GM12874 (cell line): ENCODE data around the gene COL11A1.

Experiments
- TF ChIP-seq, protein P1 (sequence below): IDR thresholded peaks from 2 replicates; pipeline ENCODE4 v1.5.1; 2011; ENCODE audit warnings: low read depth, mild to moderate bottlenecking, control low read depth, low read length, moderate library complexity; ENCODE audit not compliant: insufficient read depth

The COL11A1 gene

GRCh38 chr1:102857251-102857650 is 251.1 kb downstream of the COL11A1 start:
- TF ChIP-seq, protein P1, sequence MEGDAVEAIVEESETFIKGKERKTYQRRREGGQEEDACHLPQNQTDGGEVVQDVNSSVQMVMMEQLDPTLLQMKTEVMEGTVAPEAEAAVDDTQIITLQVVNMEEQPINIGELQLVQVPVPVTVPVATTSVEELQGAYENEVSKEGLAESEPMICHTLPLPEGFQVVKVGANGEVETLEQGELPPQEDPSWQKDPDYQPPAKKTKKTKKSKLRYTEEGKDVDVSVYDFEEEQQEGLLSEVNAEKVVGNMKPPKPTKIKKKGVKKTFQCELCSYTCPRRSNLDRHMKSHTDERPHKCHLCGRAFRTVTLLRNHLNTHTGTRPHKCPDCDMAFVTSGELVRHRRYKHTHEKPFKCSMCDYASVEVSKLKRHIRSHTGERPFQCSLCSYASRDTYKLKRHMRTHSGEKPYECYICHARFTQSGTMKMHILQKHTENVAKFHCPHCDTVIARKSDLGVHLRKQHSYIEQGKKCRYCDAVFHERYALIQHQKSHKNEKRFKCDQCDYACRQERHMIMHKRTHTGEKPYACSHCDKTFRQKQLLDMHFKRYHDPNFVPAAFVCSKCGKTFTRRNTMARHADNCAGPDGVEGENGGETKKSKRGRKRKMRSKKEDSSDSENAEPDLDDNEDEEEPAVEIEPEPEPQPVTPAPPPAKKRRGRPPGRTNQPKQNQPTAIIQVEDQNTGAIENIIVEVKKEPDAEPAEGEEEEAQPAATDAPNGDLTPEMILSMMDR: no peak

GRCh38 chr1:102853701-102854187 is 254.6 kb downstream of the COL11A1 start:
- TF ChIP-seq, protein P1: no peak

DNA sequence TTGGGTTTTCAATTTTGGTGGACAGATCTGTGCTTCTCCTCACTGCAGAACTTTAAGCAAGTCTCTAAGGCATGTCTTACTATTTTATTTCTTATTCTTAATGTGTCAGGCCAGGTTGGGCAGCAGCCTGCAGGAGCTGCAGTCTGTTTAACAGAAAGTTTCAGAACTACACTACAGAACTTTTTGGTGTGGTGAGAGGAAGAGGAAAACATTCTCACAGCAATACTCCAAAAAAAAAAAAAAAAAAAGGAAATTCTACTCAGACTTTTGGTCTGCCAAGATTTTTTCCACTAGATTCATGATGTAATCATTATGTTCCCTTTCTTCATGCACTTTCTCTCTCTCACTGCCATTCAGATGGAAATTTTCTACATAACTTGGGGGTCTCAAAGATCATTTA is 255.2 kb downstream of the COL11A1 start:
- TF ChIP-seq, protein P1: no peak

- TF ChIP-seq, protein P1: no peak
Measured at GRCh38 chr1:102852613-102853012, 255.7 kb downstream of the COL11A1 start.

GRCh38 chr1:102851616-102852015 is 256.7 kb downstream of the COL11A1 start:
- TF ChIP-seq, protein P1: no peak

GRCh38 chr1:102842606-102843005 is 265.7 kb downstream of the COL11A1 start:
- TF ChIP-seq, protein P1: no peak

GRCh38 chr1:102840741-102841140 is 267.6 kb downstream of the COL11A1 start:
- TF ChIP-seq, protein P1: no peak
